GM10266 (cell line): Measurements from ENCODE around the gene DNAJA3.

Experiments used
- DNase-seq: peaks from one replicate; pipeline ENCODE4 v3.0.0; 2012; ENCODE audit errors: extremely low spot score
- TF ChIP-seq, protein P1 (sequence below): IDR thresholded peaks from 2 replicates; pipeline ENCODE4 v1.5.1; 2012; ENCODE audit warnings: mild to moderate bottlenecking, low read depth; ENCODE audit not compliant: control insufficient read depth, insufficient read depth; ENCODE audit errors: missing control alignments

Gene DNAJA3

DNA sequence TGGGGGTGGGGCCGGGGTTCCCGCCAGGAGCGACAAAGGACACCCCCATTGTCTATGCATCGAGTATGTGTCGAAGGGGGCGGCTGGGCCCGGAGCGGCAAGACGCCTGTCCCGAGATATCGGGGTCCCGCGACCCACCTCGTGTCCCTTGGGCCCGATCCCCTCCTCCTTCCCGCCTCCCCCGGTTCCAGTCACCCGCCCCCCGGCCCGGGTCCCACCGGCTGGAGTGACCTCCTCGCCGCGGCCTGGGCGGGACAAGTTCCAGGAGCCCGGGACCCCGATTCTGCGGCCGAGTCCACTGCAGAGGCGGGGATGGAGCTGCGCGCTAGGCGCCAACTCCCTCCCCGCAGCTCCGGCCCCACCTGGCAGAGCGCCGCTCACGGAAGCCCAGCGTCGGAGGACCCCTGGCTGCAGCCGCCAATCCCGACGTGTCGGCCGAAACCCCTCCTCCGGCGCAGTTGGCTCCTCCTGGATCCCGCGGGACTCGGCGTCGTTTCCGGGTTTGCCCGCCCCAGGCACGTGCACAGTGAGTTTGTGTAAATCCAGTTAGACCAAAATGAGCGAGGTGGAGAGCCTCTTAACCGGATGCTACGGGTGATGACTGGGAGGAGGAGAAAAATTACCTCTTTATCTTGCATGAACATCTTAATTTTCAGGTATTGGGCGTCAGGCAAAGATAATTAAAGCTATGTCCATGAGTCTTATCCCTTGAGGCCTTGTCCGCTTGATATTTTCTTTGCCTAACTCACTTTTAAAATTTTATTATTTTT lies 48.7 kb downstream of the DNAJA3 start, which contains the start of gene NMRAL1:
NMRAL1 (minus strand) TSS at position 434 of the 770 bp plus-strand sequence. CDS start 493 bp downstream, outside the sequence.
- DNase-seq, result peak; percentile 94
- TF ChIP-seq, protein P1, sequence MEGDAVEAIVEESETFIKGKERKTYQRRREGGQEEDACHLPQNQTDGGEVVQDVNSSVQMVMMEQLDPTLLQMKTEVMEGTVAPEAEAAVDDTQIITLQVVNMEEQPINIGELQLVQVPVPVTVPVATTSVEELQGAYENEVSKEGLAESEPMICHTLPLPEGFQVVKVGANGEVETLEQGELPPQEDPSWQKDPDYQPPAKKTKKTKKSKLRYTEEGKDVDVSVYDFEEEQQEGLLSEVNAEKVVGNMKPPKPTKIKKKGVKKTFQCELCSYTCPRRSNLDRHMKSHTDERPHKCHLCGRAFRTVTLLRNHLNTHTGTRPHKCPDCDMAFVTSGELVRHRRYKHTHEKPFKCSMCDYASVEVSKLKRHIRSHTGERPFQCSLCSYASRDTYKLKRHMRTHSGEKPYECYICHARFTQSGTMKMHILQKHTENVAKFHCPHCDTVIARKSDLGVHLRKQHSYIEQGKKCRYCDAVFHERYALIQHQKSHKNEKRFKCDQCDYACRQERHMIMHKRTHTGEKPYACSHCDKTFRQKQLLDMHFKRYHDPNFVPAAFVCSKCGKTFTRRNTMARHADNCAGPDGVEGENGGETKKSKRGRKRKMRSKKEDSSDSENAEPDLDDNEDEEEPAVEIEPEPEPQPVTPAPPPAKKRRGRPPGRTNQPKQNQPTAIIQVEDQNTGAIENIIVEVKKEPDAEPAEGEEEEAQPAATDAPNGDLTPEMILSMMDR, result no peak

DNA sequence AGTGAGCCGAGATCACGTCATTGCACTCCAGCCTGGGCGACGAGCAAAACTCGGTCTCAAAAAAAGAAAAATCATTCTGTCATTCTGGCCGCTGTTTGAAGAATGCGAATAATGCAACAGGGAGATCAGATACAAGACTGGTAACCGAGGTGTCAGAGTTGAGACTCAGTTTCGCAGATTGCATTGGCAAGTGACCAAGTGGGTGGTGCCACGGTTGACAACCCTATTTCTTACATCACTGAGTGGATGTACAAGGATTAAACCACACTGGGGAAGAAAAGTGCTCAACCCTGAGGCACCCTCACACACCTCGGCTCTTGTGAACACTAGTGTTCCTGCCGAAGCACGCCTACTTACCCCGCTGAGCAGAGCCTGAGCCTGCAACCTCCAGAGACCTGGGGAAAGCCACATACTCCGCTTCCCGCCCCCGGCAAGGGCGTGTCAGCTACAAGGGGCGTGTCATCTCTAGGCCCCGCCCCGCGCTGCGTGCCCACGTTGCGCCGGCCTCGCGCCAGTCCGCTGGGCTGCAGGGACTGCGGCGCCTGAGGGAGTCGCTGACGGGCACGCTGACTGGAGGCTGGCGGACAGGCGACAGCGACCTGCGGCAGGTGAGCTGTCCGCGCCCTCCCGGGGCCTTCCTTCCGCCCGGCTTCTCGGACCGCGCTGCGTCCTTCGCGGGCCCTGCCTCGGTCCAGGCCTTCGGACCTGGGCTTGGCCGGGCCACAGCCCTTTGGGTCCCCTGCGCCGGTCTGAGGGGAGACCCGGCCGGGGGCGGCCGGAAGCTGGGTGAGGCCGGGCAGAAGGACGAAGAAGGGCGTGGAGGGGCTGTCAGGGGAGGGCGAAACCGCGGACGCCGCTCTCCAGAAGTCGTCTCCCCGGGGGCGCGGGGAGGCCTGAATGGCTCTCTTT lies 50.5 kb downstream of the DNAJA3 start, which contains the start of gene HMOX2:
HMOX2 (plus strand) TSS at position 519 of the 909 bp plus-strand sequence. CDS start 29,127 bp downstream, outside the sequence.
- peak; percentile 97 for DNase-seq
- TF ChIP-seq, protein P1, result peak; percentile 59

DNA sequence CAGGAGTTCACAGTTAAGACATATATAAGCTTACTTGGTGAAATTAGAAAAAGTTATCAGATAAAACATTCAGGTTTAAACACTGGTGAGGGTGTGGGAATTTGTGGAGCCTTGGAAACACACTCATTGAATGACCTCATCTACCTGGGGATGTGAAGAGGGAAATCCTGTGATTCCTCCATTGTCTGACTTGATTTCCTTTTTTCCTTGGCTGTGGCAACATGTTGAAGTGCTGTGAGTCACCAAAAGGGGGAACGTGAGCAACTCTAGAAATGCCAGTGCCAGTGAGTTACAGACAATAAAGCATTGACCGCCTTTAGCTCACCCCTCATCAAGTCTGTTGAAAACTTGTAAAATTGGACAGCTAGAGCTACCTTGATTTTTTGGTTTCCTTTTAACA lies 52.3 kb downstream of the DNAJA3 start:
- TF ChIP-seq, protein P1, result no peak
- no peak for DNase-seq

DNA sequence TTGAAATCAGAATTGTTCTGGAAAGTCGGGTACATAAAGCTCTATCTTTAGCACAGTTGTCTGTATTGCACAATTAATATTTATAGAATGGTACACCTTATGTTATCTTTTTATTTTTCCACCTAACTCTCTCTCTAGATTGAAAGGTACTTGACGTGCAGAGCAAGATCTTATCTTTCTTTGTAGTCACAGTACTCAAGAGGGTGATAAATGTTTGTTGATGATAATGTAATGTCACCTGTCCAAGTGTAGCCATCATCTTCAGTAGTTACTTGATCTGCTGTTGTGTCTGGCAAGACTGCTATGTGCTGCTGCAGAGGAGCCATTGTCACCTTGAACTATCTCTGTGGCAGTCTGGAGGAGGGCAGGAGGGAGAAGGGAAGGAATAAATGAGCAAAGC lies 55.9 kb downstream of the DNAJA3 start:
- DNase-seq, result no peak
- TF ChIP-seq, protein P1, result no peak

DNA sequence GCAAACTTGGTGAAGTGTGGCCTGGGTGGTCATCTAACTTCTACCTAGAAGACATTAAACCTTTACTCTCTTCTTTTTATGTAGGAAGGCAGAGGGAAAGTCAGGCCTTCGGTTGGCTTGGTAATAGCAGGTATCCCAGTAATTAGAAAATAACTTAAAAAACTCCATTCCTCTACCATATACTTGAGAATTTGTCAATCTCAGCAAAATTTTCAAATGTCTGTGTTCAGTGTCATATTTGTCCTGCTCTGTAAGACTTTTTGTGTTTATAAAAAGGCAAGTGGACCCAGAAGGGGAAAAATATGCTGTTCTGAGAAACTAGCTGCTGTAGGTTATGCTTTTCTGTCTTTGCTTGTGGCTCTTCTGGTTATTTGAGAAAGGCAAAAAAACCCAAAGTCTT lies 56.3 kb downstream of the DNAJA3 start:
- DNase-seq, result no peak
- TF ChIP-seq, protein P1, result no peak

DNA sequence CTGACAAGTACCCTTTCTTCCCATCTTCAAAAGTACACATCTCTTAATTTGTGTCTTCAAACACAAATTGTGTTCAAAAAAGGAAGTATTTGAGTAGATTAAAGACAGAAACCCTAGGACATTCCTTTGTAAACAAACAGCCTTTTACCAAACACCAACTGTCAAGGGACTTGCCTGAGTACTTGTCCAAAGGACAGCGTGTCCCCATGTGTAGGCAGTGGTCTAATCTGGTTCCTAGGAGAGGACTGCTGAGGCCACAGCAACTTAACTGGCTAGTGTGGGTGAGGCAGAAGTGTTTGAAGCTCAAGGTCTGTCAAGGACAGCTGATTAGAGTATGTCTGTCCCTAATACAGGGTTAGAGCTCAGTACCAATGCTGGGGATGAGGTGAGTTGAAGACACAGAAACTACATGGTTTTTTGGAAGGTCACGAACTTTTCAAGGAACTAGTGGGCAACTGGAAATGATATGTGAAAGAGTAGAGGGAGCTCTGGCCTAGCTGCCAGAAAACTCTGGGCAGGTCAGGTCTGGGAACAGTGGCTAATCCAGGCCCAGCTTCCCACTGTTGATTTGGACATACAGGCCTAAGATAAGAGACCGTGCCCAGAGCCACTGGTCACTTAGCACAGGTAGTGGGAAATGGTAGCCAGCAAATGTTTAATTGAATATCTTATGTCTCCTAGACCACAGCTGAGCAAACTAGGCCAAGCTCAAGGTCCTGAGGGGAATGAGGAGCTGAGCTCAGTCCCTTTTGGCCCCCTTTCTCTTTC lies 60.6 kb downstream of the DNAJA3 start:
- TF ChIP-seq, protein P1, result no peak
- no peak for DNase-seq
